T-helper 1 cell (primary cell): Measurements from ENCODE around the gene ARMC7.

ENCODE experiments used
- DNase-seq, 5 donors: peaks; one replicate each; pipeline ENCODE4 v3.0.0-alpha.2; 2012 to 2020

The ARMC7 gene

DNA sequence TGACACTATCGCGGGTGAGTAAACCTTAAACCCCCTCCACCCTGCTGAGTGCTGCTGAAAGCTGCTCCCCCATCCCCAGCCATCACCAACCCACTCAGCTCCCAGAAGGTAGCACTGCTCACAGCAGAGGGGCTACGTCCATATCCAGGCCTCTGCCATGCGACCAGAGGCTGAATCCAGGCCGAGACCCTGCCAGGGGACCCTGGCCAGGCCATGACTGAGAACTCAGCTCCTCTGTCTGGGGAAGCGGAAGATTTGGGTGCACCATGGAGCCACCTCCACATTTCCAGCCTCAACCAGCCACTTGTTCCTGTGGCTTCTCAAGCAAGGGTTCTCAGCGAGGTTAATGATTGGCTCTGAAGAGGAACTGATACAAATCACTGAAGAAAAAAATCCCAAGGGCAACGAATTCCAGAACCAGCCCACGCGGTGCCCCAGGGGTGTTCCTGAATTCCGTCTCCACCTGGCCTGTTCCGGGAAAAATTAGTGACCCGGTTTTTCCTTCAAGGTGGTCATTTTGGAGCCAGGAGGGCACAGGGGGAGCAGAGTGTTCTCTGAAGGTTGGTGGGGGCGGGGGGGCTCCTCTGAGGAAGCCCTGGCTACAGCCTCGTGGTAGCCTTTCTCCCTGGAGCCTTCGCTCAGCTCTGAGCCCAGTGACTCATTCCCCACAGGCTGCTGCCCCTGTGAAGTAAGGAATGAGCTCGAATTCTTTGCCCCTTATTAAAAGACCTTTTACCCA is 31.3 kb upstream of the ARMC7 start:
- no peak for DNase-seq

DNA sequence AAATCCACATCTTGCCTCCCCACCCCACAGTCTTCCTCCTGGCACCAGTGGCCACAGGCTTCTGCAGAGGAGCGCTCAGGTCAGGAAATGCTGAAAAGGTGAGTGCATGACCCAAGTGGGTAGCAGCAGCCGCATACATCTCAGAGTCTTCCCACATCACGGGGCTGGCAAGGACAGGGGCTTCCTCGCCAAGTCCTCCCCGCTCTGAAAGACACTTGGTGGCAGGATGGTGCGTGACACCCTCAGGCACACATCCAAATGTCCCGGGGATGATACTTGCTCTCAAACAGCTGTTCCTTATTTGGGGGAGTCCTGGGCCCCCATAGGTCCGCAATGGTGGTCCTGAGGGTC is 30.8 kb upstream of the ARMC7 start:
- DNase-seq: no peak

DNA sequence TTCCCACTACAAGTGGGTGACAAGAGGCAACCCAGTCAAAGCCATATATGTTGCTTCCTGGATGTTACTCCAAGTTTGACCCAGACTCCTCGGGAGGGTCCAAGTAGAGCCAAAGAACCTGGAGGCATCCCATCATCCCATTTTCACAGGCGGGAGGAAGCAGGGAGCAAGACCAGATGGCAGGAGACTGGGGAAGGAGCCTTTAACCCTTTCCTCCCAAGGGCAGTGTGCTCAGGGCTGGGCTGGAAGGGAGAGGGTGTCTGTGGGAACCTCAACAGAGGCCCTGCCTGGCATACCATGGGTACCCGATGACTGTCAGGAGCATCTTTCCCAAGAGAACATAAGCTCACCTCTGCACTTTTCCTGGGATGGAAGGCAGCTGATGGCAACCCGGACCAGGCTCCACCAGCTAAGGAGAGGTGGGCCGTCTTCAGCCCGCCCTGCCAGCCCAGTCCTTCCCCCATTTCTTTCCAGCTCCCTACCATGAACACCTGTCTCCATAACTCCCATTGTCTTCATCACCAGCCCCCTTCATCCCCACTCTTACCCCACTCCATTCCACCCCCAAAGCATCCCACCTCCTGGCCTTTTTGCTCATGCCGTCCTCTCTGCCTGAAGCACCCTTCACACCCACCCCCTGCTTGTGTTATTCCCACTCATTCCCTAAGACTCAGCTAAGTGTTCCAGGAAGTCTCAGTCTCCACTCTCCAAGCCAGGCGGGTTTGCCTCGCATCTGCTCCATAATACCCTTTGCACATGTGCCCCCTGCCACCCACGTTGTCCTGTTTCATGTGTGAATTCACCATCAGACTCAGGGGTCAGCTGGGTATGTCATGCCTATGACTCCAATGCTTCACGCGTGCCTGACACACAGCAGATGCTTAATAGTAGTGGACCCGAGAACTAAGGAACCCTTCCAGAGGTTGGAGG is 27.9 kb upstream of the ARMC7 start:
- no peak for DNase-seq

DNA sequence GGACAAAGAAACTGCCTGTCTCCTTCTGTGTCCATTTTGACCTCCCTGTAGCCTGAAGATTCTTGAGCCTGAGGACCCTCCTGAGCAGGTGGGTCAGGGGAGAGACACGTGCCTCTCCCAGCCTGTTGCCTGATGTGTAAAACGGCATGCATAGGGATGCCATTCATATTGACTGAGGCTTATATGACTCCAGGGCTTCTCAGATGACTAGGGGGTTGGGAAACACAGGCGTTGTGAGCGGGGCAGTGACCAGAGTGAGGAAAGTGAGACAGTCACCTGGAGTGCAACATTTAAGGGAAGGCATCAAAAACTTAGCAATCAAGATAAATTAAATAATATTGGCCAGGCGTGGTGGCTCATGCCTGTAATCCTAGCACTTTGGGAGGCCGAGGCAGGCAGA is 27.1 kb upstream of the ARMC7 start:
- no peak for DNase-seq

DNA sequence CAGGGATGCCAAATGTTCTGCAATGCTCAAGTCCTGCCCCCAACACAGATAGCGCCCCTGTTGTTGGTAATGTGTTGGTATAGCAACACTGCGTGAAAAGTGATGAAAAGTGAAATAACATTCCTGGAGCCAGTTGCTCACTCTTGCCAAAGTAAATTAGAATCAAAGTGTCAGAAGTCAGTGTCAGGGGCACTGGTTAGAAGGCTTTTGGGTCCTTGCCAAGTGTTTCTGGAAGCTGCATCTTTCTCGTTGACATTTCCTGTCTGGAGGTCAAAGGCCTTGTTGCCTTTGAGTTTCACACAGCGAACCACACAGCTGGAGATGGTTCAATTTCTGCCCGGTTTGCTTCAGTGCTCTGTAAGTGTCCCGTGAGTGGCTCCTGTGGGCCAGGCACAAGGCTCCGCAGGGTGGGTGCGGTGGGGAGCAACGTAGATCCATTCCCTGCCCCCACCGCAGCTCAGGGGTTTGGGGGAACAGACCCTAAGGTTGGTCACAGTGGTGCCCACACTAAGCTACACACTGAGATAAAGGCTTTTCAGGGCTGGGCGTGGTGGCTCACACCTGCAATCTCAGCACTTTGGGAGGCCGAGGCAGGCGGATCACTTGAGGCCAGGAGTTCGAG is 25.6 kb upstream of the ARMC7 start:
- DNase-seq: no peak

DNA sequence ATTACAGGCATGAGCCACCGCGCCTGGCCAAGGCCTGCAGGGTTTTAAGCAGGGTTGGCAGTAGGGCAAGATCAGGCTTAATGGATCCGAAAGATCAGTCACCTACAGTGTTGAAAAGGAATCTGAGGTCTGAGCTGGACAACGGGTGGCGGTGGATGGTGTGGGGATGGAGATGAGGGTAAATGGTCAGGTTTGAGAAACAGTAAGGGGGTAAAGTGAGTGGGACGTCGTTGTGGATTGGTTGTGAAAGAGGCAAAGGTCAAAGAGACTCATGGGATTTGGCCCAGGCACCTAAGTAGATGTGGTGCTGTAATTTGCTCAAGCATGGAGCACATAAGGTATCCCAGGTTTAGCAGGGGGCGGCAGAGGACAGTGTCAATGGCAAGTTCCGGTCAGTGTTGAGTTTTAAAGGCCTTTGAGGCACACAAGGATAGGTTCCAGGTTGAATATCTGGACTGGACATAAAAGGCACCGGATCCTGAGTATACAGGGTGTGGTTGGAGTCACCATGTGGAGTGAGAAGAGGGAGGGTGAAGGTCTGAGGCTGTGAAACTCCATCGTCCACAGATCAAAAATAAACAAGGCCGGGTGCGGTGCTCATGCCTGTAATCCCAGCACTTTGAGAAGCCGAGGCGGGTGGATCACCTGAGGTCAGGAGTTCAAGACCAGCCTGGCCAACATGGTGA is 23.1 kb upstream of the ARMC7 start:
- DNase-seq: no peak

DNA sequence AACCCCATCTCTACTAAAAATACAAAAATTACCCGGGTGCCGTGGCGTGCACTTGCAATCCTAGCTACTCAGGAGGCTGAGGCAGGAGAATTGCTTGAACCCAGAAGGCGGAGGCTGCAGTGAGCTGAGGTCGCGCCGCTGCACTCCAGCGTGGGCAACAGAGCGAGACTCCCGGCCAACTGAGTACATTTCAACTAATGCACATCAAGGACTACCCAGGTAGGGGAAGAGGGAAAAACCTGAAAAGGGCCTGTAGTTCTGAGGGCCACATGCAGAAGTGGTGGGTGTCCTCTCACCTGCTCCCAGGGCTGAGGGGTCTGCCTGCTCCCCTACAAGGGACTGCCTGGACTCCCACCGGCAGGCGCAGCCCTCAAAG is 22.6 kb upstream of the ARMC7 start:
- DNase-seq: no peak

DNA sequence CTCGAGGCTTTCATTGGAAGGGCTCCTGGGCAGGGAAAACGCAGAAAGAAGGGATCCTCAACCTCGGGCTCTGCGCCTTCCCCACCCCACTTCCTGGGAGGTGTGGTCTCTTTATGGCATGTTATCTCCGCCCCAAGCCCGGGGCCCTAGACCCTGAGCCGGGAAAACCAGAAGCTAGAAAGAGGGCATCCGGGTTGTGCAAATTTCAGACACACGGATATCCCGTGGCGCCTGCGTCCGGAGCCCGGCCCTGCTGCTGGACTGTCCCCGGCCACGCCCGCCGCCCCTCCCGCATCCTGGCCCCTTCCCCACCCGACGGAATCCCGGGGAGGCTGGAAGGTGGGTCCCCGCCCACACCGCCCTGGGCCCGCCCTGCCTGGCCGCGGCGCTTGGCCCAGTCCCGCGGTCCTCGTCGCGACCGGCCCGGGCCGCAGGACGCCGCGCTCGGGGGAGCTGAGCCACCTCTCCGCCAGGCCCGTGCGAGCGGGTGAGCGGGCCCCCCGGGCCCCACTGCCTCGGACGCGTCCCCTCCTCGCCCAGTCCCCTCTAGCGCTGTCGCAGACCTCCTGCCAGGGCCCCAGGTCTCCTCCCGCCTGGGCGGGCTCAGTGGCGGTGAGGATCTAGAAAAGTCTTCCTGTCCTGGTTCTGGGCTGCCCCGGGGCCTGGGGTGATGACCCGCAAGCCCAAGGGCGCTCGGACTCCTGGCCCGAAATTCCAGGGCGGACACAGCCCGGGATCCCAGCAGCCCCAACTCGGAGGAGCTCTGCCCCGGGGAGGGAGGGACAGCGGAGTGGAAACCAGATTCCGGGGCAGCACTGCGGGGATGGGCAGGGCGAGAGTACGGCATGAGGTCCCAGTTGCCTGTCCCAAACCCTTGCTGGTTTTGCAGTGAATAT is 22.0 kb upstream of the ARMC7 start, which contains the start of gene SLC16A5:
Gene SLC16A5, plus strand, starts transcription at position 397 of the 896 bp plus-strand sequence. CDS start 5,683 bp downstream, outside the sequence.
- peak in 3 of 5 donors; percentile 25 to 51 (median 34) for DNase-seq

DNA sequence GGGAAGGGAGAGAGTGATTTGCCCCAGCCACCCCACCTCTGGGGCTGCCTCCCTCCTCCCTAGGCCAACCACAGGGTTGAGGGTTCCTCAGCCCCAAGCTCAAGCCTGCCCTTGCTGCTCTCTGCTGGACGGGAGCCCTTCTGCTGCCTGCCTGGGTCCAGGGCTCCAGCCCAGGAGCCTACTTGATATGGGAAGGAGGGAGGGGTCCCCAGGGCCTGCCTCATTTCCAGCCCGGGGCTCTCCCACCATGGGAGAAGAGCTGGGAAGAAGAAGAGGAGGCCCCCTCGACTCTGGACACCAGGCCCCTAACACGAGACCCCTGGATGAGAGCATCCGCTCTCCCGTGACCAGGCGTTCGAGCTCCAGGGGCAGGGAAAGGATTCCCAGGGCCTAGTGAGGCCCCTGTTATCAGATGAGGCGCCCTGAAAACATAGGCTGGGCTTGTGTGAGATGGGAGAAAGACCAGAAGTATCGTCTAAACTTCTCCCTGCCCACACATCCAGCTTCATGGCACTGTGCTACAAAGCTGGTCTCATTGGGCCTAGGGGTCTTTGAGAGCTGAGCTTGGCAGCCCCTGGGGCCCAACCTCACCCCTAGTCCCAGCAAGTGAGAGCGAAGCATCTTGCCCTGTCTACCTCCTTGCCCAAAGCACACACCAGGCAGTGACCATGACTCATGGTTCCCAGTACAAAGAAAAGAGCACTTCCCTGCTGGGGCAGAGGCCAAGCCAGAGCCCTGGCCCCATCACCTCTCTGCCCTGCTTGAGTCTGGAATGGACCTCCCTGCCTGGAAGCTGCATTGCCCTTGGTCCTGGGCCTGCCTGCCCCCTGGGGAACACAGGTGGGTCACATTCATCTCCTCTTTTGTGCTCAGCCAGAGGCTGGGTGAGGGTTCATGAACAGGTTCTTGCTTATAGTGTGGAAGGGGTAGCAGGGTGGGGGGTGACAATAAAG is 21.0 kb upstream of the ARMC7 start:
- no peak for DNase-seq

DNA sequence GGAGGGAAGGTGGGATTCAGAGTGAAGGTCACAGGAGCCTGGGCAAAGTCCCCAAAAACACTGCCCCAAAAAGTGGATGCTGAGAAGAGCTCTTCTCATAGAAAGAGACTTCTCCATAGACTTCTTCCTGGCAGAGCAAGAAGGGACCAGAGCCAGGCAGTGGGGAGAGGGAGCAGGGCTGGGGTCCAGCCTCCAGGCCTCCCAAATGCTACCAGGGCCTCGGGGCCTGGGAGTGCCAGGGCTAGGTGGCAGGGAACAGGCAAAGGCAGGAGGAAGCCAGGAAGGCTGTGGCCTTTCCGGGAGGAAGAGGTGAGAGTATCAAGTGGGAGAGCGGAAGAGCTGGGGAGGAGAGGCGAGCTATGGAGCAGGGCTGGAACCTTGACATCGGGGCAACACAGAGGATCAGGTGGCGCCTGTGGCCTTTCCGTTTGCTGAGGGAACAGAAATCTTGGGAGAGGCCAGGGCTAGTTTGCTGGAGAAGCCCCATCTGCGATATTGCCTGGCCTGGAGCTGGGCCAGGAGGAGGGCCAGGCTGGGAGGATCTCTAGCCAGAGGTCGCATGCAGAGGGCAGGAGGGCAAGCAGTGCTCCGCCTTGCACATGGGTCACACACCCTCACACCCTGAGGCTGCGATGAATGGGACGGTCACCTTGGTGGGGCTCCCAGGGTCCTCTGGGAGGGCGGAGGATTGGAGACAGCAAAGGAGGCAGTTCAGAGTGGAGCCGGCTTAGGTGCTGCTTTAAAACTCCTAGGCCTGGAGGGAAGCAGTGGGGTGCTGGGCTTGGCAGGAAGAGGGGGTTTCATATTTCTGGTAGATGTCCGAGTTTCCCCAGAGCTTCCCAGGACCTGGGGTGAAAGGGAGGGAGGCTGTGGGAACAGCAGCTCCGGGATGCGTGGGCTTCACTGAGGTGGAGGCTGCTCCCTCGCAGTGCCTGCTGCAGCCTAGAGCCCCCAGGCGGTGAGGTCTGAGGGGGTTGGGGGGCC is 18.6 kb upstream of the ARMC7 start:
- DNase-seq: no peak

DNA sequence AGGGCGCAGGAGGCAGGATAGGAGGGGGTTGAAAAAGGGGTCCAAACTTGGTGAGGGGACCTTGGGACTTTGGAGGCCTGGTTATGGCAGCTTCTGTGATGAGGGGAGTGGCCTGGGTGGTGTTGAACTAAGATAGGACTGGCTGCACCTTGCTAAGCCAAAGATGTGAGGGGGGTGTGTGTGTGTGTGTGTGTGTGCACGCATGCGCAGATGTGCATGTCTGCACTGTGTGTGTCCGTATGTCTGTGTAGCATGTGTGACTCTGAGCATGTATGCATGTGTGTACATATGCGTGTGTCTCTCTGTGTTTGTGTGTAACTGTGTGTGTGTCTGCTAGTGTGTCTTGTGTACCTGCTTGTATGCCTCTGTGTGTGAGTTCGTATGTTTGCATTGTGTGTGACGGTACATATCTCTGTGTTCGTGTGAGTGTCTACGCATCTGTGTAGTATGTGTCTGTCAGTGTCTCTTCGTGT is 17.9 kb upstream of the ARMC7 start:
- DNase-seq: no peak

DNA sequence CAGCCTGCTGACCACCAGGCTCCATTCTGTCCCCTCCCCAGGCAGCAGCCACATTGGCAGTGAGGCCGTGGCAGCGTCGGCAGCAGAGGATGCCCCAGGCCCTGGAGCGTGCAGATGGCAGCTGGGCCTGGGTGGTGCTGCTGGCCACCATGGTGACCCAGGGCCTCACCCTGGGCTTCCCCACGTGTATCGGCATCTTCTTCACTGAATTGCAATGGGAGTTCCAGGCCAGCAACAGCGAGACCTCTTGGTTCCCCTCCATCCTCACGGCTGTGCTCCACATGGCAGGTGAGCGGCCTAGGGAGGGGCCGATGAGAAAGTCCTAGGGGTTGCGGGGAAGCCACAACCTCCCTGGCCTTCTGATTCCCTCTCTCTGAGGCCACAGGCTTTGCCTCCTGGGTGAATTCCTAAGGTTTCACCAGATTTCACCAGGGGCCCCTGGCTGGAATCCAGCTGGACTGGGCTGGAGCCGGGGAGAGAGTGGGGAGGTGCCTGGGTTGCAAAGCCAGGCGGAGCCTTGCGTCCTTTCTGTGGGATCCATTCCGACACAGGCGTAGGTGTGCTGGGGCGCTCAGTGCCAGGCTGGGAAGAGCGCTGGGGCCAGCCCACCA is 16.1 kb upstream of the ARMC7 start:
- no peak for DNase-seq

DNA sequence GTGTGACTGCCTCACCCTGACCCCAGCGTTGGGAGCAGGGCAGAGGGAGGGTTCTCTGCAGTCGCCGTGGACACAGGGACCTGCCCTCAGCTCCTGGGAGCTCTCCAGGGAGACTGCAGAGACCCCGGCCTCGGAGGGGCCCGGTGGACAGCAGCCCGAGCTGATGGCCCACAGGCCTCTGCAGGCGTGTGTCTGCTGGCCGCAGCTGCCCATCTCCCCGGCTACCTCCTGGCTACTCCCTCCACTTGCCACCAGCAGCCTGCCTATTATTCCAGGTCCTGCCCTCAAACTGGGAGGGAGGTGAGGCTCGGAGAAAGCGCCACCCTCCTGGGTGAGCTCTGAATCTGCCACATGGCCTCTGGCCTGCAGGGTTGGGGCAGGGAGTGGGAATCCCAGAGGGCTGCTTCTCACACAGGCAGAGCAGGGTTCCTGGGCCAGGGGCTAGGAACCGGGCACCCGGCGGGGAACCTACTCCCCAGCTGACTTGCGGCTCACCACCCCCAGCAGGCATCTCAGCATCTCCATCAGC is 14.8 kb upstream of the ARMC7 start:
- DNase-seq: no peak

DNA sequence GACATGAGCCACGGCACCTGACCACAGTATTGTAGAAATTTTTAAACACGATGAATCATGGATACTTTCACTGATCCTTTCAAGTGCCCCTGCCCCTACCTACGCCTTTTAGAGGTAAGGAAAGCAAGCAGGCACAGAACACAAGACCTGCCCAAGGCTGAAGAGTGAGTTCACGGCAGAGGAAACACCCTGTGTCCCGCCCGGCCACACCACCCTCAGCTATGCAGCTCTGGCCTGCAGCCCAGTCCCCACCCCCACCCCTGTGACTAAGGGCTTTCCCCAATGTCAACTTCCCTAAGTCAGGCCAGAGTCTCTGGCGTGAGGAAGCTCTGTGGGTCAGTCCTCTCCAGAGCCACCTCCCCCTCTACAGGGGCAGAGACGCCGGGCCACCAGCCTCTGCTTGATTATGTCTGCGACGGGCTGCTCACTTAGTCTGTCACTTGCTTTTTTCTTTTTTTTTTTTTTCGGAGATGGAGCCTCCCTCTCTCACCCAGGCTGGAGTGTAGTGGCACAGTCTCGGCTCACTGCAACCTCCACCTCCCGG is 13.6 kb upstream of the ARMC7 start:
- no peak for DNase-seq

DNA sequence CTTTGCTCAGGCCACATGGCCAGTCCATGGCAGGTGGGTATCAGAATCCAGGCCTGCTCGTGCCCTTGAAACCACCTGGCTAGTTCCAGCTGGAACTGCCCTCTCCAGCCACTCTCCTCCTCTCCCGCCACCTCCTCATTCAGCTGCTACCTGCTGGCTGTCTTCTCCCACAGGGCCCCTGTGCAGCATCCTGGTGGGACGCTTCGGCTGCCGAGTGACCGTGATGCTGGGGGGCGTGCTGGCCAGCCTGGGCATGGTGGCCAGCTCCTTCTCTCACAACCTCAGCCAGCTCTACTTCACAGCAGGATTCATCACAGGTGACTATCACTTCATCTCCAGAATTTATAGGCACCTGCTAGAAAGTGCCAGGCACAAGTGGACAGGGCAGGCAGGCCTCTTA is 11.9 kb upstream of the ARMC7 start:
- DNase-seq: no peak

DNA sequence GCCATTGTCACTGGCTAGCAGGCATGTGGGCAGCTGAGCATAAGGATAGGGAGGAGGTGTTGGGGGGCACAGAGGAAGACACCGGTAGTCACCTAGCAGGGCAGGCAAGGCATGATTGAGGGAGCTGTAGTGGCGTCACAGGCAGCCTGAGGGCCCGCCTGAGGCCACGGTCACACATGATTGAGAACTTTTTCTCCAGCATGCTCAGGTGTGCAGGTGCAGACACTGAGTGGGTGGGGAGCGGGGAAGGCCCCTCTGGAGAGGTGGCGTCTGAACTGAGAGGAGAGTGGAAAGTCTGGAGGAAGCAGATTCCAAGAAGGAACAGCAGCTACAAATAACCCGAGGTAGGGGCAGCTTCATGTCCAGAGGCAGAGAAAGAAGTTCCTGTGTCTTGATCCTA is 10.9 kb upstream of the ARMC7 start:
- no peak for DNase-seq

DNA sequence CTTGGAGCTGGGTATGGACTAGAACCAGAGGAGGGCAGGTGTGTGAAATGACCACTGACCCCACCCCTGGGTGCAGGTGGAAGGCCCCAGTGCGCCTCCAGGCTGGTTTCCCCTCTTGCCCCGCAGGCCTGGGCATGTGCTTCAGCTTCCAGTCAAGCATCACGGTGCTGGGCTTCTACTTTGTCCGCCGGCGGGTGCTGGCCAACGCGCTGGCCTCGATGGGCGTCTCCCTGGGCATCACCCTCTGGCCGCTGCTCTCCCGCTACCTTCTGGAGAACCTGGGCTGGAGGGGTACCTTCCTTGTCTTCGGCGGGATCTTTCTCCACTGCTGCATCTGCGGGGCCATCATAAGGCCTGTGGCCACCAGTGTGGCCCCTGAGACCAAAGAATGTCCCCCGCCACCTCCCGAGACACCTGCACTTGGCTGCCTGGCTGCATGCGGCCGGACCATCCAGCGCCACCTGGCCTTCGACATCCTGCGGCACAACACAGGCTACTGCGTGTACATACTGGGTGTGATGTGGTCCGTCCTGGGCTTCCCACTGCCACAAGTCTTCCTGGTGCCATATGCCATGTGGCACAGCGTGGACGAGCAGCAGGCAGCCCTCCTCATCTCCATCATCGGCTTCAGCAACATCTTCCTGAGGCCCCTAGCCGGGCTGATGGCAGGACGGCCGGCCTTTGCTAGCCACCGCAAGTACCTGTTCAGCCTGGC is 9.7 kb upstream of the ARMC7 start:
- DNase-seq: no peak

DNA sequence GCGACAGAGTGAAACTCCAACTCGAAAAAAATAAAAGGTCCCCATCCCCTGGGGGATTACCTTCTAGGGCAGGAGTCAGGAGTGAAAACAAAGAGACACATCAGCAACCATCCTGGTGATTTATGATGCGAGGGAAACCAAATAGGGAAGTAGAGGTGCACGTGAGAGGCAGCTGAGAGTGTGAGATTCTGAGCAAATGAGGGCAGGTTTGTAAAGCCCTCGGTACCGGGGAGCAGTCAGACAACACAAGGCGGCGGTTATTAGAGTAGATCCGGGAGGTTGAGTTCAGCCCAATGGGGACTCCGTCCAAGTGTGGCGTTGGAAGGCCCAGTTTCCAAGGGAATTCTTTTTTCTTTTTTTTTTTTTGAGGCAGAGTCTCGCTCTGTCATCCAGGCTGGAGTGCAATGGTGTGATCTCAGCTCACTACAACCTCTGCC is 7.4 kb upstream of the ARMC7 start:
- no peak for DNase-seq
